ENCODE data around the gene SURF2.
"Not testable (repeated sequence)": the region's sequence is repeated elsewhere in the genome, so short reads cannot be mapped to it uniquely, and the experiment has no call there.

Gene SURF2

GRCh38 chr9:133354766-133355165 is 1.6 kb upstream of the SURF2 start:
- FAIRE-seq: no peak

GRCh38 chr9:133355881-133356357 is 431 bp upstream of the SURF2 start:
- FAIRE-seq: no peak

DNA sequence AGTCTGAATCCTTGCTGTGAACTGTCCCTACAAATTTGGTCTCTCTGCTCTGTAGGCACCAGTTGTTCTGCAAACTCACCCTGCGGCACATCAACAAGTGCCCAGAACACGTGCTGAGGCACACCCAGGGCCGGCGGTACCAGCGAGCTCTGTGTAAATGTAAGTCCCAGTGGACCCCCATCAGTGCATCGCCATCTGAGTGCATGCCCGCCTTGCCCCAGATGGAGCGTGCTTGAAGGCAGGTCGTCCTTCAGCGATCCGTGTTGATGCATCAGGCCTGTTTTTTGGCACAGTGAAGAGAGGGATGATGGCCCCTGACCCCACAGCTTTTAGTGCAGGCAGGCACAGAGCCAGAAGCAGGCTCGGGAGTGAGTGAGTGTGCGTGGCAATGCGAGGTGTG is 1.3 kb downstream of the SURF2 start:
- no peak for FAIRE-seq

DNA sequence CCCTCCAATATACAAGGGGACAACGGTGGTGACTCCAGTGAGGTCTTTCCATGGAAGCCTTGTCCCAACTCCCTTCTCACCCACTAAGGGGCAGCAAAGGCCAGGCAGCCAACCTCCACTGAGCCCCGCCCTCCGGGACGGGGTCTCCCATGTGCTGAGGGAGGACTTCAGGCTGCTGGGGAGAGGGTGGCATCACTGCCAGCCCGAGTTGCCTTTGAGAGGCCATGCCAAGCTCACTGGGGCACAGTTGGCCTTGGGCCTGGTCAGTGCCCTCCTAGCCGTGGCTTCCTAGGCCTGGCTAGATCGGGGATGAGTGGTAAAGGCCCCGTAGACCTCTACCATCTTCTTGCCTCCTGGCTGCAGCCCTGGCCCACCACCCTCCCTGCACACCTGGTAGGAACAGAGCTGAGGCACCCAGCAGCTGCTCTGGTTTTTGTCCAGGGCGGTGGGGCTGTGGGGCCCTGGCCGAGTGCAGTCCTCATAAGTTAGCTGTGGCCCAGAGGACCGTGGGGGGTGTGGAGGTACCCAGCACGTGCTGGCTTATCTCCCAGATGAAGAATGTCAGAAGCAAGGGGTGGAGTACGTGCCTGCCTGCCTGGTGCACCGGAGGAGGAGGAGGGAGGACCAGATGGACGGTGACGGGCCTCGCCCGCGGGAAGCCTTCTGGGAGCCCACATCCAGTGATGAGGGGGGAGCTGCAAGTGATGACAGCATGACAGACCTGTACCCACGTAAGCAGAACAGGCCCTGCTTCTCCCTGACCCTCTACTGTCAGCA is 3.2 kb downstream of the SURF2 start:
- FAIRE-seq: no peak

GRCh38 chr9:133360400-133361393 is 4.3 kb downstream of the SURF2 start:
- no peak for FAIRE-seq

- FAIRE-seq: no peak
These were observed 5.2 kb downstream of the SURF2 start for GRCh38 chr9:133361507-133362092.

DNA sequence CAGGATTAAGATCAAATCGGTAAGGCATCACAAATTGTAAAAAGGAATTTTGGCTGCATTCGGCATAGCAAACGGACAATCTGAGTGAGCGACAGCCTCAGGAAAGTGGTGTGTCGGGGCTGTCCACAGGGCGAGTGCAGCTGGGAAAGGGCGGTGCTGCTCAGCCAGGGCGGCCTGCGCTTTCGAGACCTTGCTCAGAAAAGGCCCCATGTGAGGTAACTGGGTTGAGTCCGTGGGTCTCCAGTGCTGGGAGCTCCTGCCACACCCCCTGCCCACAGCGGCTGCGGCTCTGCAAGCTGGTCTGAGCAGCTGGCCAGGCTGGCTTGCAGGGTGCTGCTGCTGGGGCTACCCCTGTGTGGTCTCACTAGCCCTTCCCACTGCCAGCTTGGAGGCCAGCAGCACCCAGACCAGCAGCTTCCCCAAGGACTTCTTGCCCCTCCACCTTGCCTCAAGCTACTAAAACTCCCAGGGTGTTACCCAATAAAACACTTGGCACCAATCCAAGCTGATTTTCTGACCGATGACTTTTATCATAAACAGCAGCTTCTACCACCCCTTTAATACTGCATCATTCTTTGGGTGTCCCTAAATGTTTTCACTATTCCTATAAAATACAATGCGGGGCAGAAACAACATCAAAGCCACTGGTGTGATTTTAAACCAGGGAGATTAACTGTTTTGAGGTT is 6.2 kb downstream of the SURF2 start:
- FAIRE-seq: no peak

GRCh38 chr9:133366435-133366834 is 10.1 kb downstream of the SURF2 start:
- FAIRE-seq: no peak

DNA sequence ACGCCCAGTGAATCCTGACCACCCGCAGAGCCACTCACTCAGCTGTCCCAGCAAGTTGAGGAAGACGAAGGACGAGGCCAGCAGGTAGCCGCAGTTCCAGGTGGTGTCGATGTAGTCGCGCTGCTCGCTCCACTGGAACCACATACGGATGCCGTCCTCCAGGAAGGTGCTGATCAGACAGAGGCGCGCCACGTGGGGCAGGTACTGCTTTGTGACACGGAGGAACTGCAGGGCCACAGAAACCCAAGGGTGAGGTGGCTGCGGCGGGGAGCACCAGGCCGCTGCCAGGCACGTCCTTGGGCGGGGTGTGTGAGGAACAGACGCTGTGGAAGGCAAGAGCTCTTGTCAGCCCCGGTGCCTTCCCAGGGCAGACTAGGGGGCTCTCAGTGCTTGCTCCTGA is 10.9 kb downstream of the SURF2 start:
- no peak for FAIRE-seq

DNA sequence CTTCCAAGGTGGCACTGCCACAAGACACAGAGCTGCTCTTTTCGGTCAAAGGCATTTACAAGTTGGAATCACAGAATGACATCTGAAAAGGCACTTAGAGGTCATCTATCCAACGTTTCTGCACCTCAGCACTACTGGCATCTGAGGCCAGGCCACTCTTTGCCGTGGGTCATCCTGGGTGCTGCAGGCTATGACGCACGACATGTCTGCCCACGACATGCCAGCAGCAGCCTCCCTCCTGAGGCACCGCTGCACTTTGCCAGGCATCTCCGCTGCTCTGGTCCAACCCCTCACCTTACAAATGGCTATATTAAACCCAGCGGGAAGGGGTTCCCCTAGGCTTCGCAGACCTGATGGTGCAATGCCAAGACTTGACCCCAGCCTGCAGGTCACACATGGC is 11.4 kb downstream of the SURF2 start:
- no peak for FAIRE-seq

- FAIRE-seq: no peak
These were observed 12.0 kb downstream of the SURF2 start for GRCh38 chr9:133368249-133368881.

- FAIRE-seq: no peak
These were observed 13.1 kb downstream of the SURF2 start for GRCh38 chr9:133369422-133369821.

DNA sequence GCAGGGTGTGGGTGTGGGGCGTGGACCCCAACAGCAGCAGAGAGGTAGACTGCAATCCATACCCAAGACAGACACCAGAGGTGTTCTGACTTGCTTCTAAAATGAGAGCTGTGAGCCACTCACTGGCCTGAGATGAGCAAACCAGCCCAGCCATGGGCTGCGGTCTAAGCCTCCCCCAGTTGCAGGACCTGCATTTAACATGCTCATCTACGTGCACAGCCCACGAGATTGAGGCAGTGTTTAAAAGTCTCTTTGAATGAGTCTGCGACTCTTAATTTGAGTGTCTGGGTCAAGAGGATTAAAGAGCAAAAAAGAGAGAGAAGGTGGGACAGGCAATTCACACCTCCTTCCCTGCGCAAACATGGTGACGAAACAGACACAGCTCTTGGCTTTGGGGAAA is 13.6 kb downstream of the SURF2 start:
- no peak for FAIRE-seq

- no peak for FAIRE-seq
These were observed 14.3 kb downstream of the SURF2 start for GRCh38 chr9:133370685-133371084.

DNA sequence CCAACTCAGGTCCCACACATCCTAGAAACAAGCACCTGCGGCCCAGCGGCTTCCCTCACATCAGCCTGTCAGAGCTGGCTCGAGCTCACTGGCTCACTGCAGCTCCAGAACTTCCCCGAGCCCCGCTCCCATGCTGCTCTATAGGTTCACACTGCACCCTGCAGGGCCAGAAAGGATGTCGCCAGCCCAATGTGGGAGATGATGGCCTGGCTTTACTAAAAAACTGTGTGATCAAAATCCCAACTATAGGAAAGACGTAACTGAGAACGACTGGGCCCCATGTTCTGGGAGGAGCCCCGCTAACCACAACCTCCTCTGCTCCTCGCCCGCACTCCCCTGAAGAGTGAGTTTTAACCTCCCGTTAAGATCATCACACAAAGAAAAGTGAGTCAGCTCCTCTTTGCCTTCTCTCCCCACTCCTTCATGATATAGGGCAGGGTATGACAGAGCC is 14.9 kb downstream of the SURF2 start:
- FAIRE-seq: no peak

DNA sequence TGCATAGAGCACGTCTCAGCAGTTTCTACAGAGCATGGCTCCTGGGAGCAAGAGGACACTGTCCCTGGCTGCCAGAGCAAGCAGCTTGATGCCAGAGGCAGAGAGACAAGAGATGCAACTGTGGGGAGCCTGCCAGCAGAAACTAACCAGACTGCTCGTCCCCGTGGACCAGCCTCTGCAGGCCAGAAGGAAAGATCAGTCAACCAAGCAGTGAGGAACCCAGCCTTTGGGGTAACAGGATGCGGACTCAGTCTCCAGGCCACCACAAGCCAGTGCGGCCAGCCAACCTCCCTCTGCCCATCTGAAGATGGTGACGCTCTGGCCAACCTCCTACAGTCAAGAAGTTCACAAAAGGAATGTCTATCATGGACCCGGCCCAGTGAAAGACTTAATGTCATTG is 15.8 kb downstream of the SURF2 start:
- FAIRE-seq: no peak

DNA sequence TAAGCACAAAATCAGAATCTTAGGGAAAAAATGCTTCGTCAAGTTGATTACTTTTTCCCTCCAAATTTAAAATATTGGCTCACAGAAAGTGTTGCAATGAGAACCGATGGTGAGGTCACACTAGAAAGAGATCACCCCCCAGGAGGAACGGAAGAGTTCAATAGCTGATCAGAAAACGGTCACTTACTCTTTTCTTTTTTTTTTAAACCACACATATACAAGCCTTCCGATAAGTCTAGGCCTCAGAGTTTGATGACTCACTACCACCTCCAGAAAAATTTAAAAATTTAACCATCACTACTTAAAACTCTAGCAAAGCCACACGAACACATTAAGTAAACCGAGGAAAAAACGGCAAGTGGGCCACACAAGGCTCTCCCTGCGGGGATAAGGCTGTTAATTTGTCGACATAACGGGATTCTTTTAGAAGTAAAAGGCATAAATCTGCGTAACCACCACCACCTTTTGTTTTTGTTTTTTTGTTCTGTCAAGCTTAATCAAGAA is 18.3 kb downstream of the SURF2 start:
- FAIRE-seq: no peak

GRCh38 chr9:133375116-133375723 is 18.9 kb downstream of the SURF2 start:
- FAIRE-seq: no peak

DNA sequence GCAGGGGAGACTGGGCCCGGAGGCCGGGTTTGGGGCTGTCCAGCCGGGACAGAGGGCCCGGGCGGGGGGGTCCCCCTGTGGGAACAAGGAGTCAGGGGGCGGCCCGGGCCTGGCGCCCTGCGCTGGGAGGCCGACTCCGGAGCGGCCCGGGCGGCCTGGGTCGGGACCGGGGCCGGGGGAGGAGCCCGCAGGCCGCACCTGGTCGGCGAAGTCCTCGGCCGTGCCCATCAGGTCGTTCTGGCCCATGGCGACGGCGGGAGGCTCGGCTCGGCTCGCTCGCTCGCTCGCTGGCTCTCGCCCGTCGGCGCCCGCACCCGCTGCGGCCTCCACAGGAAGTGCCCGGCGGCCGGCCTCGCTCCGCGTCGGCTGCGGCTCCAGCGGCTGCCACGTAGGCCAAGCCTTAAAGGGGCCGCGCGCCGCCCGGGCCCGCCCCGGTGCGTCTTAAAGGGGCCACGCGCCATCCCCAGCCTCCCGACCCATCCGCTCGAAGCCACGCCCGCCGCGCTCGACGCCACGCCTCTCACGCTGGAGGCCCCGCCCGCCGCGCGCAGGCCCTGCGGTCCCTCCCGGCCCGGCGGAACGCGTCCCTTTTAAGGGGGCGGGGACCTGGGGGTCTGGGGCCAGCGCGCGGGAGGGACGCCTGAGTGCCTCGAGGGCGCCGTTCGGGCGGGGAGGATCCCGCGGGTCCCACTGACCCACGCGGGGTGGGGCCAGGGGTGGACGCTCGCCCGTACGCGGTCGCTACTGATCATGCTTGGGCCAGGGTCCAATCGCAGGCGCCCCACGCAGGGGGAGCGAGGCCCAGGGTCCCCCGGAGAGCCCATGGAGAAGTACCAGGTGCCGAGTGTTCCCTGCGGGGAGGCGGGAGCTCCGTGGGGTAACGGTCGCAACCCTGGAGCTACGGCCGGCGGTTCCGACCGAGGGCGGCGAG is 19.6 kb downstream of the SURF2 start, which contains the start of the genes STKLD1 and SURF4:
Gene STKLD1, plus strand, starts transcription at position 643 of the 931 bp plus-strand sequence. Its CDS starts 108 bp downstream, at position 751.
Gene SURF4, minus strand, starts transcription at position 337 of the 931 bp plus-strand sequence. Its CDS starts 91 bp downstream, at position 246.
- FAIRE-seq: no peak

DNA sequence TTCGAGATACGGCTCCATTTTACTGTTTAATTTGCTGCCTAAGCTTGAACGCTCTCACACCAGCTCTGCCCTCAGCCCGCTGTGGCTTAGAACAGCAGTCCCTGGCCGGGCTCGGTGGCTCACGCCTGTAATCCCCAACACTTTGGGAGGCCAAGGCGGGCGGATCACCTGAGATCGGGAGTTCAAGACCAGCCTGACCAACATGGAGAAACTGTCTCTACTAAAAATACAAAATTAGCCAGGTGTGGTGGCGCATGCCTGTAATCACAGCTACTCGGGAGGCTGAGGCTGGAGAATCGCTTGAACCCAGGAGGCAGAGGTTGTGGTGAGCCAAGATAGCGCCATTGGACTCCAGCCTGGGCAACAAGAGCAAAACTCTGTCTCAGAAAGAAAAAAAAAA is 20.9 kb downstream of the SURF2 start:
- not testable (repeated sequence) for FAIRE-seq

All from endometrium (tissue), 2 donors.